ENCODE data around the gene ATAD5. TPM values are rescaled to one million over a fixed set of nuclear protein-coding genes. Genes with fewer than 3 reads are reported as not detected.
A peak's percentile ranks its signal among the peaks of the same experiment; 100 is the strongest.

Gene ATAD5
- total RNA-seq, 2 donors from 2014 or later = 3.7 to 10.1 TPM

- H3K4me3 ChIP-seq = no peak overlapping the region
- no peaks in the 10 kb centered on the region for H3K4me1 ChIP-seq
- DNase-seq = no peak
- intact Hi-C loops (cut with DNase I) = no loop called here
- H3K9me3 ChIP-seq = no peaks in the 10 kb centered on the region
- no peak overlapping the region for H3K27ac ChIP-seq
- no peaks in the 10 kb centered on the region for H3K27me3 ChIP-seq
- H3K36me3 ChIP-seq = no peaks in the 10 kb centered on the region
- no peak overlapping the region for H3K9ac ChIP-seq (ENCODE audit: low read depth in 2 of 2, low read length in 2 of 2)
- TF ChIP-seq, protein P1, sequence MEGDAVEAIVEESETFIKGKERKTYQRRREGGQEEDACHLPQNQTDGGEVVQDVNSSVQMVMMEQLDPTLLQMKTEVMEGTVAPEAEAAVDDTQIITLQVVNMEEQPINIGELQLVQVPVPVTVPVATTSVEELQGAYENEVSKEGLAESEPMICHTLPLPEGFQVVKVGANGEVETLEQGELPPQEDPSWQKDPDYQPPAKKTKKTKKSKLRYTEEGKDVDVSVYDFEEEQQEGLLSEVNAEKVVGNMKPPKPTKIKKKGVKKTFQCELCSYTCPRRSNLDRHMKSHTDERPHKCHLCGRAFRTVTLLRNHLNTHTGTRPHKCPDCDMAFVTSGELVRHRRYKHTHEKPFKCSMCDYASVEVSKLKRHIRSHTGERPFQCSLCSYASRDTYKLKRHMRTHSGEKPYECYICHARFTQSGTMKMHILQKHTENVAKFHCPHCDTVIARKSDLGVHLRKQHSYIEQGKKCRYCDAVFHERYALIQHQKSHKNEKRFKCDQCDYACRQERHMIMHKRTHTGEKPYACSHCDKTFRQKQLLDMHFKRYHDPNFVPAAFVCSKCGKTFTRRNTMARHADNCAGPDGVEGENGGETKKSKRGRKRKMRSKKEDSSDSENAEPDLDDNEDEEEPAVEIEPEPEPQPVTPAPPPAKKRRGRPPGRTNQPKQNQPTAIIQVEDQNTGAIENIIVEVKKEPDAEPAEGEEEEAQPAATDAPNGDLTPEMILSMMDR (IDR thresholded peaks at IDR 0.05) = no peak
Observed at GRCh38 chr17:30864636-30865035, 32.9 kb downstream of the ATAD5 start.

- intact Hi-C loops (cut with DNase I) = no loop called here
- Histone ChIP-seq H3K9me3 (no peaks in the 10 kb centered on the region), H3K9ac (ENCODE audit: low read depth in 2 of 2, low read length in 2 of 2) (no peak overlapping the region), H3K27ac (no peak overlapping the region), H3K4me1 (no peaks in the 10 kb centered on the region), H3K27me3 (no peaks in the 10 kb centered on the region), H3K36me3 (no peaks in the 10 kb centered on the region), H3K4me3 (no peak overlapping the region)
- no peak for DNase-seq
- TF ChIP-seq, protein P1 (IDR thresholded peaks at IDR 0.05) = no peak
Observed at GRCh38 chr17:30869005-30869404, 37.2 kb downstream of the ATAD5 start.

DNA sequence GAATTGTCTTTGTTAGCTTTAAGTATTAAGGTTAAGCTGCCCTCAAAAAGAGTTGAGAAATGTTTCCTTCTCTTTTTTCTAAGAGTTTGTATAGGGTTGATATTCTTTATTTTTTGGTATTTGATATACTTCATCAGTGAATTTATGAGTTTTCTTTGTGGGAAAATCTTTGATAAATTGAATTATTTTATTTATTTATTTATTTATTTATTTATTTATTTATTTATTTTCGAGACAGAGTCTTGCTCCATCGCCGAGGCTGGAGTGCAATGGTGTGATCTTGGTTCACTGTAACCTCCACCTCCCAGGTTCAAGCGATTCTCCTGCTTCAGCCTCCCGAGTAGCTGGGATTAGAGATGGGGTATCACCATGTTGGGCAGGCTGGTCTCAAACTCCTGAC is 54.4 kb downstream of the ATAD5 start:
- H3K4me1 ChIP-seq = no peaks in the 10 kb centered on the region
- no peaks in the 10 kb centered on the region for H3K9me3 ChIP-seq
- no peaks in the 10 kb centered on the region for H3K27me3 ChIP-seq
- H3K27ac ChIP-seq = no peak overlapping the region
- DNase-seq = no peak
- no peak overlapping the region for H3K9ac ChIP-seq (ENCODE audit: low read depth in 2 of 2, low read length in 2 of 2)
- TF ChIP-seq, protein P1 (IDR thresholded peaks at IDR 0.05) = no peak
- intact Hi-C loops (cut with DNase I) = no loop called here
- H3K4me3 ChIP-seq = no peak overlapping the region
- no peaks in the 10 kb centered on the region for H3K36me3 ChIP-seq

DNA sequence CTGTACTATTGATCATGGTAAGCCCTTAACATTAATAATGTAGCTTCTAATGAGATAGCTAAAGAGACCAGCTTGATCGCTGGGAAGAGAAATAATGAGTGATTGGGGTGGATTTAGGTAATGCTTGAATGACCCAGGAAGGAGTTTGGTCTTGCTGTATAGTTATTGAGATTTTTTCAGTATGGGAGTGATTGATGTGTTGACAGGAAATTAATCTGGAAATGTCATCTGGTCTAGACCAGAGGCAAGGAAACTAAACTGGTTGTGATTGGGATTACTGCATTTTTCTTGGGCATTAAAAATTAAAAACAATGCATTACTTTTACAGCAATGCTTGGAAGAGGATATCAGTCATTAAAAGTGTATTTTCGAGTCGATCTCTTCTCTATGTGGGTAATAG is 62.5 kb downstream of the ATAD5 start:
- intact Hi-C loops (cut with DNase I) = no loop called here
- H3K27me3 ChIP-seq = no peaks in the 10 kb centered on the region

DNA sequence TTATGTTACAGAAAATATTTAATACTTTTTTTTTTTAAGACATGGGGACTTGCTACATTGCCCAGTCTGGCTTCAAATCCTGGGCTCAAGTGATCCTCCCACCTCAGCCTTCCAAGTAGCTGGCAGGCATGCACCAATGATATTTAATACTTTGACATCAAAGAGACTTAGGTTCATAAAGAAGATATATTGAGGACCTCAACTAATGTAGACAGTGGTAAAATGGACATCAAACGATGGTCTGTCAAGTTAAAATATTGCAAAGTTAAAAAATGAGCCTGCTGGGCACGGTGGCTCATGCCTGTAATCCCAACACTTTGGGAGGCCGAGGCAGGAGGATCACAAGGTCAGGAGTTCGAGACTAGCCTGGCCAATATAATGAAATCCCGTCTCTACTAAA is 65.5 kb downstream of the ATAD5 start:
- H3K4me1 ChIP-seq = no peaks in the 10 kb centered on the region
- H3K36me3 ChIP-seq = no peaks in the 10 kb centered on the region
- no peak for DNase-seq
- intact Hi-C loops (cut with DNase I) = no loop called here
- H3K27ac ChIP-seq = no peak overlapping the region
- no peaks in the 10 kb centered on the region for H3K27me3 ChIP-seq
- H3K9ac ChIP-seq (ENCODE audit: low read depth in 2 of 2, low read length in 2 of 2) = no peak overlapping the region
- TF ChIP-seq, protein P1 (IDR thresholded peaks at IDR 0.05) = no peak
- no peaks in the 10 kb centered on the region for H3K9me3 ChIP-seq
- H3K4me3 ChIP-seq = no peak overlapping the region

More for the DNA sequence above, 62.5 kb downstream of the ATAD5 start:
- Histone ChIP-seq H3K36me3 (no peaks in the 10 kb centered on the region), H3K9ac (ENCODE audit: low read depth in 2 of 2, low read length in 2 of 2) (no peak overlapping the region), H3K4me1 (no peaks in the 10 kb centered on the region), H3K27ac (no peak overlapping the region), H3K4me3 (no peak overlapping the region), H3K9me3 (no peaks in the 10 kb centered on the region)
- DNase-seq = no peak
- TF ChIP-seq, protein P1 (IDR thresholded peaks at IDR 0.05) = no peak

- Histone ChIP-seq H3K27ac (peak overlapping the region; percentile 94), H3K36me3 (no peaks in the 10 kb centered on the region), H3K27me3 (no peaks in the 10 kb centered on the region), H3K9me3 (no peaks in the 10 kb centered on the region), H3K4me1 (no peaks in the 10 kb centered on the region), H3K4me3 (peak overlapping the region; percentile 82), H3K9ac (ENCODE audit: low read depth in 2 of 2, low read length in 2 of 2) (peak overlapping the region; percentile 57 to 92)
- TF ChIP-seq, protein P1 (IDR thresholded peaks at IDR 0.05) = no peak
- intact Hi-C loops (cut with DNase I) = loop anchor here (5.0 kb wide), 1 partner anchor 67 kb away; the partner anchor contains the start of gene RNF135
- no peak for DNase-seq
Observed at GRCh38 chr17:30905742-30906100, 74.0 kb downstream of the ATAD5 start.
